Stimulated activated CD4-positive, alpha-beta T cell treated with anti-CD3 and anti-CD28 coated beads, Interleukin-1b, Interleukin-23, amount 100 ng/mL, for 48 hours (primary cell): Measurements from ENCODE around the gene NDUFS8.

Source experiments
- DNase-seq: peaks from one replicate; pipeline ENCODE4 v3.0.0-alpha.2; 2020

The NDUFS8 gene

GRCh38 chr11:68016904-68017817 lies 13.3 kb upstream of the NDUFS8 start:
- no peak for DNase-seq

- DNase-seq: no peak
These were observed 12.3 kb upstream of the NDUFS8 start for GRCh38 chr11:68017980-68018729.

- no peak for DNase-seq
These were observed 11.7 kb upstream of the NDUFS8 start for GRCh38 chr11:68018730-68019190.

- no peak for DNase-seq
These were observed 11.0 kb upstream of the NDUFS8 start for GRCh38 chr11:68019486-68019885.

- DNase-seq: no peak
These were observed 9.9 kb upstream of the NDUFS8 start for GRCh38 chr11:68020575-68020974.

GRCh38 chr11:68021167-68021787 lies 9.2 kb upstream of the NDUFS8 start:
- DNase-seq: no peak

GRCh38 chr11:68022531-68022930 lies 8.0 kb upstream of the NDUFS8 start:
- no peak for DNase-seq

- DNase-seq: no peak
These were observed 6.0 kb upstream of the NDUFS8 start for GRCh38 chr11:68024508-68024907.

- no peak for DNase-seq
These were observed 5.4 kb upstream of the NDUFS8 start for GRCh38 chr11:68025047-68025446.

GRCh38 chr11:68026391-68027105 lies 3.9 kb upstream of the NDUFS8 start:
- no peak for DNase-seq

- no peak for DNase-seq
These were observed 2.8 kb upstream of the NDUFS8 start for GRCh38 chr11:68027667-68028066.

- no peak for DNase-seq
These were observed 1.5 kb upstream of the NDUFS8 start for GRCh38 chr11:68028802-68029545.

GRCh38 chr11:68031144-68031464 lies 623 bp downstream of the NDUFS8 start:
- DNase-seq: no peak

- no peak for DNase-seq
These were observed 1.5 kb downstream of the NDUFS8 start for GRCh38 chr11:68032003-68032402.

GRCh38 chr11:68032997-68033707 lies 2.7 kb downstream of the NDUFS8 start:
- no peak for DNase-seq

- DNase-seq: no peak
These were observed 3.2 kb downstream of the NDUFS8 start for GRCh38 chr11:68033708-68034045.

GRCh38 chr11:68035266-68035876 lies 4.9 kb downstream of the NDUFS8 start:
- DNase-seq: no peak

GRCh38 chr11:68036141-68036716 lies 5.7 kb downstream of the NDUFS8 start:
- no peak for DNase-seq

GRCh38 chr11:68036717-68037239 lies 6.3 kb downstream of the NDUFS8 start:
- DNase-seq: no peak

GRCh38 chr11:68037411-68038225 lies 7.1 kb downstream of the NDUFS8 start:
- no peak for DNase-seq
